Nephron (organoid): ENCODE results near the gene GSAP.

ENCODE experiments used
- H3K27ac Mint-ChIP-seq, 3 experiments: 2 replicates each; pipeline ENCODE4 v1.8.0; 2020; ENCODE audit warnings: mixed read lengths in 3 of 3, mild to moderate bottlenecking in 2 of 3, moderate library complexity in 1 of 3
- H3K27me3 Mint-ChIP-seq: 2 replicates; pipeline ENCODE4 v1.8.0; 2021; ENCODE audit warnings: low read depth, mild to moderate bottlenecking, moderate library complexity, mixed read lengths
- H3K36me3 Mint-ChIP-seq: 2 replicates; pipeline ENCODE4 v1.8.0; 2020; ENCODE audit warnings: low read depth, mixed read lengths
- H3K4me1 Mint-ChIP-seq: 2 replicates; pipeline ENCODE4 v1.8.0; 2020; ENCODE audit warnings: mixed read lengths
- H3K4me3 Mint-ChIP-seq, 3 experiments: 2 replicates each; pipeline ENCODE4 v1.8.0; 2020; ENCODE audit warnings: mild to moderate bottlenecking in 3 of 3, mixed read lengths in 3 of 3, moderate library complexity in 2 of 3
- H3K9me3 Mint-ChIP-seq: 2 replicates; pipeline ENCODE4 v1.8.0; 2020; ENCODE audit warnings: mixed read lengths
- CTCF ChIP-seq, 3 experiments: fragments of 200-600 bp; sonication (generic); IDR thresholded peaks; one replicate each; pipeline ENCODE4 v1.5.0; 2021; ENCODE audit warnings: antibody characterized with exemption in 3 of 3; ENCODE audit not compliant: unreplicated experiment in 3 of 3

GSAP gene

GRCh38 chr7:77265666-77266065, 150.5 kb downstream of the GSAP start:
- peaks cover 7% of the 10 kb centered on the region for H3K4me1 Mint-ChIP-seq
- peaks cover 9% of the 10 kb centered on the region for H3K9me3 Mint-ChIP-seq
- no peak overlapping the region for H3K4me3 Mint-ChIP-seq
- no peaks in the 10 kb centered on the region for H3K27me3 Mint-ChIP-seq
- no peak for TF ChIP-seq CTCF (IDR thresholded peaks at IDR 0.05; ENCODE audit: unreplicated experiment in 3 of 3)
- peaks cover 20% of the 10 kb centered on the region for H3K36me3 Mint-ChIP-seq
- no peak overlapping the region for H3K27ac Mint-ChIP-seq

- peaks cover 3% of the 10 kb centered on the region for H3K9me3 Mint-ChIP-seq
- no peak for TF ChIP-seq CTCF (IDR thresholded peaks at IDR 0.05; ENCODE audit: unreplicated experiment in 3 of 3)
- no peaks in the 10 kb centered on the region for H3K27me3 Mint-ChIP-seq
- H3K27ac Mint-ChIP-seq, result no peak overlapping the region
- H3K4me3 Mint-ChIP-seq, result no peak overlapping the region
- H3K4me1 Mint-ChIP-seq, result peaks cover 15% of the 10 kb centered on the region
- peaks cover 12% of the 10 kb centered on the region for H3K36me3 Mint-ChIP-seq
Measured at GRCh38 chr7:77262316-77262715, 153.8 kb downstream of the GSAP start.
